ENCODE data around the gene DNAH14. TPM values are rescaled to one million over a fixed set of nuclear protein-coding genes. Genes with fewer than 3 reads are reported as not detected.

Gene DNAH14
- total and polyA plus RNA-seq, 2 of the 13 experiments (the other 11 are each of a cell fraction or from before 2014, with no cell fraction given), result 4.5 to 27.5 TPM

DNA sequence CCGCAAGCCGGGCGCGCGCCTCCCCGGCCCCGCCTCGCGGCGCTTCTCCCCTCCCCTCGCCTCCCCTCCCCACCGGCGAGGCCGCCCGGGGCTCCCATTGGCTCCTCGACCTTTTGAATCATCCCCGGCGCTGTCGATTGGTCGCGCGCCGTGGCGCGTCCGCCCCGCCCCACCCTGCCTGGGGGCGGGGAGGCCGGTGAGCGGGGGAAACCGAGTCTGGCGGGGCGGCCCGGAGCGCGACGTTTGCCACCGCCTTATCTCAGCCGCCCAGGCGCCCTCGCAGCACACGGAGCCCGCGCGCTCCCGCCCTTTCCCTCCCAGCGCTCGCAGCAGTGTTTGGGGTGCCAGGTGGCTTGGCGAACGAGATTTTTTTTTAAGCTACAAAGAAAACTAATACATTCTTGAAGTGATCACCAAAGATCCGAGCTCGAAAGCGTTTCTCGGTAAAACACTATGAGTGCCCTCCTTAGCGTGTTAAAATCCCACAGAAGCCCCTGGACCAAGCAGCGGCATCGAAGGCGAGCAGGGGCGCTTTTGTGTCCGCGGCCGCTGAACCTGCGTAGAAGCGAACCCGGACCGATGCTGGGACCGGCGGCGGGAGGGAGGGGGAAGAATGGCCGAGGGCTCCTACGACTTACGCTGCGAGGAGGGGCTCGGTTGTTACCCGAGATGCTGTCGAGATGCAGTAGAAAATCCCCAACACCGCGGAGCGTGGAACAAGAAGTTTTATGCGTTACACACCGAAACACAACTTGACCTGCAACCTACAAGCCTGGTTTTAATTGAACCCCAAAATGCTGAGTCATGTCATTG lies 498.8 kb downstream of the DNAH14 start (continued):
- TF ChIP-seq, protein P1, sequence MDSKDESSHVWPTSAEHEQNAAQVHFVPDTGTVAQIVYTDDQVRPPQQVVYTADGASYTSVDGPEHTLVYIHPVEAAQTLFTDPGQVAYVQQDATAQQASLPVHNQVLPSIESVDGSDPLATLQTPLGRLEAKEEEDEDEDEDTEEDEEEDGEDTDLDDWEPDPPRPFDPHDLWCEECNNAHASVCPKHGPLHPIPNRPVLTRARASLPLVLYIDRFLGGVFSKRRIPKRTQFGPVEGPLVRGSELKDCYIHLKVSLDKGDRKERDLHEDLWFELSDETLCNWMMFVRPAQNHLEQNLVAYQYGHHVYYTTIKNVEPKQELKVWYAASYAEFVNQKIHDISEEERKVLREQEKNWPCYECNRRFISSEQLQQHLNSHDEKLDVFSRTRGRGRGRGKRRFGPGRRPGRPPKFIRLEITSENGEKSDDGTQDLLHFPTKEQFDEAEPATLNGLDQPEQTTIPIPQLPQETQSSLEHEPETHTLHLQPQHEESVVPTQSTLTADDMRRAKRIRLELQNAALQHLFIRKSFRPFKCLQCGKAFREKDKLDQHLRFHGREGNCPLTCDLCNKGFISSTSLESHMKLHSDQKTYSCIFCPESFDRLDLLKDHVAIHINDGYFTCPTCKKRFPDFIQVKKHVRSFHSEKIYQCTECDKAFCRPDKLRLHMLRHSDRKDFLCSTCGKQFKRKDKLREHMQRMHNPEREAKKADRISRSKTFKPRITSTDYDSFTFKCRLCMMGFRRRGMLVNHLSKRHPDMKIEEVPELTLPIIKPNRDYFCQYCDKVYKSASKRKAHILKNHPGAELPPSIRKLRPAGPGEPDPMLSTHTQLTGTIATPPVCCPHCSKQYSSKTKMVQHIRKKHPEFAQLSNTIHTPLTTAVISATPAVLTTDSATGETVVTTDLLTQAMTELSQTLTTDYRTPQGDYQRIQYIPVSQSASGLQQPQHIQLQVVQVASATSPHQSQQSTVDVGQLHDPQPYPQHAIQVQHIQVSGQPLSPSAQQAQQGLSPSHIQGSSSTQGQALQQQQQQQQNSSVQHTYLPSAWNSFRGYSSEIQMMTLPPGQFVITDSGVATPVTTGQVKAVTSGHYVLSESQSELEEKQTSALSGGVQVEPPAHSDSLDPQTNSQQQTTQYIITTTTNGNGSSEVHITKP (CRISPR knock-in tag; IDR thresholded peaks at IDR 0.05; ENCODE audit: low read depth), result peak; percentile 28; the same call in 1 of the 2 replicates
- TF ChIP-seq, protein P2, sequence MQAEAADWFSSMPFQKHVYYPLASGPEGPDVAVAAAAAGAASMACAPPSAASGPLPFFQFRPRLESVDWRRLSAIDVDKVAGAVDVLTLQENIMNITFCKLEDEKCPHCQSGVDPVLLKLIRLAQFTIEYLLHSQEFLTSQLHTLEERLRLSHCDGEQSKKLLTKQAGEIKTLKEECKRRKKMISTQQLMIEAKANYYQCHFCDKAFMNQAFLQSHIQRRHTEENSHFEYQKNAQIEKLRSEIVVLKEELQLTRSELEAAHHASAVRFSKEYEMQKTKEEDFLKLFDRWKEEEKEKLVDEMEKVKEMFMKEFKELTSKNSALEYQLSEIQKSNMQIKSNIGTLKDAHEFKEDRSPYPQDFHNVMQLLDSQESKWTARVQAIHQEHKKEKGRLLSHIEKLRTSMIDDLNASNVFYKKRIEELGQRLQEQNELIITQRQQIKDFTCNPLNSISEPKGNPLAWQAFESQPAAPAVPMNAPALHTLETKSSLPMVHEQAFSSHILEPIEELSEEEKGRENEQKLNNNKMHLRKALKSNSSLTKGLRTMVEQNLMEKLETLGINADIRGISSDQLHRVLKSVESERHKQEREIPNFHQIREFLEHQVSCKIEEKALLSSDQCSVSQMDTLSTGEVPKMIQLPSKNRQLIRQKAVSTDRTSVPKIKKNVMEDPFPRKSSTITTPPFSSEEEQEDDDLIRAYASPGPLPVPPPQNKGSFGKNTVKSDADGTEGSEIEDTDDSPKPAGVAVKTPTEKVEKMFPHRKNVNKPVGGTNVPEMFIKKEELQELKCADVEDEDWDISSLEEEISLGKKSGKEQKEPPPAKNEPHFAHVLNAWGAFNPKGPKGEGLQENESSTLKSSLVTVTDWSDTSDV (CRISPR knock-in tag; IDR thresholded peaks at IDR 0.05), result 0 out of 2 replicates have a peak, but pooled peaks have one; percentile 47
- TF ChIP-seq, protein P3, sequence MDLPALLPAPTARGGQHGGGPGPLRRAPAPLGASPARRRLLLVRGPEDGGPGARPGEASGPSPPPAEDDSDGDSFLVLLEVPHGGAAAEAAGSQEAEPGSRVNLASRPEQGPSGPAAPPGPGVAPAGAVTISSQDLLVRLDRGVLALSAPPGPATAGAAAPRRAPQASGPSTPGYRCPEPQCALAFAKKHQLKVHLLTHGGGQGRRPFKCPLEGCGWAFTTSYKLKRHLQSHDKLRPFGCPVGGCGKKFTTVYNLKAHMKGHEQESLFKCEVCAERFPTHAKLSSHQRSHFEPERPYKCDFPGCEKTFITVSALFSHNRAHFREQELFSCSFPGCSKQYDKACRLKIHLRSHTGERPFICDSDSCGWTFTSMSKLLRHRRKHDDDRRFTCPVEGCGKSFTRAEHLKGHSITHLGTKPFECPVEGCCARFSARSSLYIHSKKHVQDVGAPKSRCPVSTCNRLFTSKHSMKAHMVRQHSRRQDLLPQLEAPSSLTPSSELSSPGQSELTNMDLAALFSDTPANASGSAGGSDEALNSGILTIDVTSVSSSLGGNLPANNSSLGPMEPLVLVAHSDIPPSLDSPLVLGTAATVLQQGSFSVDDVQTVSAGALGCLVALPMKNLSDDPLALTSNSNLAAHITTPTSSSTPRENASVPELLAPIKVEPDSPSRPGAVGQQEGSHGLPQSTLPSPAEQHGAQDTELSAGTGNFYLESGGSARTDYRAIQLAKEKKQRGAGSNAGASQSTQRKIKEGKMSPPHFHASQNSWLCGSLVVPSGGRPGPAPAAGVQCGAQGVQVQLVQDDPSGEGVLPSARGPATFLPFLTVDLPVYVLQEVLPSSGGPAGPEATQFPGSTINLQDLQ (CRISPR knock-in tag; IDR thresholded peaks at IDR 0.05), result no peak
- TF ChIP-seq, protein P4, sequence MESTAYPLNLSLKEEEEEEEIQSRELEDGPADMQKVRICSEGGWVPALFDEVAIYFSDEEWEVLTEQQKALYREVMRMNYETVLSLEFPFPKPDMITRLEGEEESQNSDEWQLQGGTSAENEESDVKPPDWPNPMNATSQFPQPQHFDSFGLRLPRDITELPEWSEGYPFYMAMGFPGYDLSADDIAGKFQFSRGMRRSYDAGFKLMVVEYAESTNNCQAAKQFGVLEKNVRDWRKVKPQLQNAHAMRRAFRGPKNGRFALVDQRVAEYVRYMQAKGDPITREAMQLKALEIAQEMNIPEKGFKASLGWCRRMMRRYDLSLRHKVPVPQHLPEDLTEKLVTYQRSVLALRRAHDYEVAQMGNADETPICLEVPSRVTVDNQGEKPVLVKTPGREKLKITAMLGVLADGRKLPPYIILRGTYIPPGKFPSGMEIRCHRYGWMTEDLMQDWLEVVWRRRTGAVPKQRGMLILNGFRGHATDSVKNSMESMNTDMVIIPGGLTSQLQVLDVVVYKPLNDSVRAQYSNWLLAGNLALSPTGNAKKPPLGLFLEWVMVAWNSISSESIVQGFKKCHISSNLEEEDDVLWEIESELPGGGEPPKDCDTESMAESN (CRISPR knock-in tag; conservative IDR thresholded peaks at IDR 0.05), result peak; percentile 33; the same call in 1 of the 2 replicates
- TF ChIP-seq, protein P5, sequence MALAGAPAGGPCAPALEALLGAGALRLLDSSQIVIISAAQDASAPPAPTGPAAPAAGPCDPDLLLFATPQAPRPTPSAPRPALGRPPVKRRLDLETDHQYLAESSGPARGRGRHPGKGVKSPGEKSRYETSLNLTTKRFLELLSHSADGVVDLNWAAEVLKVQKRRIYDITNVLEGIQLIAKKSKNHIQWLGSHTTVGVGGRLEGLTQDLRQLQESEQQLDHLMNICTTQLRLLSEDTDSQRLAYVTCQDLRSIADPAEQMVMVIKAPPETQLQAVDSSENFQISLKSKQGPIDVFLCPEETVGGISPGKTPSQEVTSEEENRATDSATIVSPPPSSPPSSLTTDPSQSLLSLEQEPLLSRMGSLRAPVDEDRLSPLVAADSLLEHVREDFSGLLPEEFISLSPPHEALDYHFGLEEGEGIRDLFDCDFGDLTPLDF (CRISPR knock-in tag; IDR thresholded peaks at IDR 0.05), result peak; percentile 67
- TF ChIP-seq, protein P6, sequence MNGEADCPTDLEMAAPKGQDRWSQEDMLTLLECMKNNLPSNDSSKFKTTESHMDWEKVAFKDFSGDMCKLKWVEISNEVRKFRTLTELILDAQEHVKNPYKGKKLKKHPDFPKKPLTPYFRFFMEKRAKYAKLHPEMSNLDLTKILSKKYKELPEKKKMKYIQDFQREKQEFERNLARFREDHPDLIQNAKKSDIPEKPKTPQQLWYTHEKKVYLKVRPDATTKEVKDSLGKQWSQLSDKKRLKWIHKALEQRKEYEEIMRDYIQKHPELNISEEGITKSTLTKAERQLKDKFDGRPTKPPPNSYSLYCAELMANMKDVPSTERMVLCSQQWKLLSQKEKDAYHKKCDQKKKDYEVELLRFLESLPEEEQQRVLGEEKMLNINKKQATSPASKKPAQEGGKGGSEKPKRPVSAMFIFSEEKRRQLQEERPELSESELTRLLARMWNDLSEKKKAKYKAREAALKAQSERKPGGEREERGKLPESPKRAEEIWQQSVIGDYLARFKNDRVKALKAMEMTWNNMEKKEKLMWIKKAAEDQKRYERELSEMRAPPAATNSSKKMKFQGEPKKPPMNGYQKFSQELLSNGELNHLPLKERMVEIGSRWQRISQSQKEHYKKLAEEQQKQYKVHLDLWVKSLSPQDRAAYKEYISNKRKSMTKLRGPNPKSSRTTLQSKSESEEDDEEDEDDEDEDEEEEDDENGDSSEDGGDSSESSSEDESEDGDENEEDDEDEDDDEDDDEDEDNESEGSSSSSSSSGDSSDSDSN (CRISPR knock-in tag; IDR thresholded peaks at IDR 0.05), result no peak
- TF ChIP-seq SP1 (IDR thresholded peaks at IDR 0.05), result no peak
- TF ChIP-seq SP1 (CRISPR knock-in tag; IDR thresholded peaks at IDR 0.05), result peak; percentile 75
- TF ChIP-seq, protein P7, sequence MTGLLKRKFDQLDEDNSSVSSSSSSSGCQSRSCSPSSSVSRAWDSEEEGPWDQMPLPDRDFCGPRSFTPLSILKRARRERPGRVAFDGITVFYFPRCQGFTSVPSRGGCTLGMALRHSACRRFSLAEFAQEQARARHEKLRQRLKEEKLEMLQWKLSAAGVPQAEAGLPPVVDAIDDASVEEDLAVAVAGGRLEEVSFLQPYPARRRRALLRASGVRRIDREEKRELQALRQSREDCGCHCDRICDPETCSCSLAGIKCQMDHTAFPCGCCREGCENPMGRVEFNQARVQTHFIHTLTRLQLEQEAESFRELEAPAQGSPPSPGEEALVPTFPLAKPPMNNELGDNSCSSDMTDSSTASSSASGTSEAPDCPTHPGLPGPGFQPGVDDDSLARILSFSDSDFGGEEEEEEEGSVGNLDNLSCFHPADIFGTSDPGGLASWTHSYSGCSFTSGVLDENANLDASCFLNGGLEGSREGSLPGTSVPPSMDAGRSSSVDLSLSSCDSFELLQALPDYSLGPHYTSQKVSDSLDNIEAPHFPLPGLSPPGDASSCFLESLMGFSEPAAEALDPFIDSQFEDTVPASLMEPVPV (CRISPR knock-in tag; IDR thresholded peaks at IDR 0.05), result peak; percentile 39; the same call in 1 of the 2 replicates
- no peak for TF ChIP-seq ZNF562 (CRISPR knock-in tag; IDR thresholded peaks at IDR 0.05; ENCODE audit: borderline replicate concordance)
